ENCODE data around the gene SORBS2. TPM values are rescaled to one million over a fixed set of nuclear protein-coding genes. Genes with fewer than 3 reads are reported as not detected.

SORBS2 gene
- total RNA-seq, 1 donor from 2014 or later, result 60.4 TPM

DNA sequence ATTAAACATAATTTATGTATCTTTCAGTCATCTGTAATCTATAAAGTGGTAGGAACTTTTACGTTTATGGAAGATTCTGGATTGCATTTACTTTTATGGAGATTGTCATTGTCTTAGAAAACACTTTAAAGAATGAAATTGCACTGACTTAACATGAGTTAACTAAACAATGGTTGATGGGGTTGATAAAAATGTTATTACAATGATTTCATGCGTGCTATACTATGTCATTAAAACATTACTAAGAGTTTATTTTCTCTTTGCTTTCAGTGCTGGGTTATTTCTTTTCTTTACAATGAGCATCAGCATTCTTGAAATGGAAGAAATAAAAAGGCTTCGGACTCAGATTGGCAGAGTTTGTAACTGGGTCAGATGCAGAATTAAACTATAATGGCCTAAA lies 209.6 kb downstream of the SORBS2 start:
- TF ChIP-seq POLR2AphosphoS5 (IDR thresholded peaks at IDR 0.05; ENCODE audit: insufficient read depth in 1 of 2, low read depth in 1 of 2) (no peak), POLR2A (IDR thresholded peaks at IDR 0.05) (no peak)
- TF ChIP-seq, protein P1, sequence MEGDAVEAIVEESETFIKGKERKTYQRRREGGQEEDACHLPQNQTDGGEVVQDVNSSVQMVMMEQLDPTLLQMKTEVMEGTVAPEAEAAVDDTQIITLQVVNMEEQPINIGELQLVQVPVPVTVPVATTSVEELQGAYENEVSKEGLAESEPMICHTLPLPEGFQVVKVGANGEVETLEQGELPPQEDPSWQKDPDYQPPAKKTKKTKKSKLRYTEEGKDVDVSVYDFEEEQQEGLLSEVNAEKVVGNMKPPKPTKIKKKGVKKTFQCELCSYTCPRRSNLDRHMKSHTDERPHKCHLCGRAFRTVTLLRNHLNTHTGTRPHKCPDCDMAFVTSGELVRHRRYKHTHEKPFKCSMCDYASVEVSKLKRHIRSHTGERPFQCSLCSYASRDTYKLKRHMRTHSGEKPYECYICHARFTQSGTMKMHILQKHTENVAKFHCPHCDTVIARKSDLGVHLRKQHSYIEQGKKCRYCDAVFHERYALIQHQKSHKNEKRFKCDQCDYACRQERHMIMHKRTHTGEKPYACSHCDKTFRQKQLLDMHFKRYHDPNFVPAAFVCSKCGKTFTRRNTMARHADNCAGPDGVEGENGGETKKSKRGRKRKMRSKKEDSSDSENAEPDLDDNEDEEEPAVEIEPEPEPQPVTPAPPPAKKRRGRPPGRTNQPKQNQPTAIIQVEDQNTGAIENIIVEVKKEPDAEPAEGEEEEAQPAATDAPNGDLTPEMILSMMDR (IDR thresholded peaks at IDR 0.05), result no peak
- H3K27me3 ChIP-seq, result no peaks in the 10 kb centered on the region
- no peak for DNase-seq (ENCODE audit: extremely low spot score in 2 of 2)
- no peak overlapping the region for H3K4me3 ChIP-seq
- no peaks in the 10 kb centered on the region for H3K36me3 ChIP-seq
- intact Hi-C loops (cut with DNase I), result no loop called here
- H3K4me1 ChIP-seq, result no peaks in the 10 kb centered on the region
- H3K27ac ChIP-seq, result no peak overlapping the region
- H3K9me3 ChIP-seq, result no peaks in the 10 kb centered on the region

DNA sequence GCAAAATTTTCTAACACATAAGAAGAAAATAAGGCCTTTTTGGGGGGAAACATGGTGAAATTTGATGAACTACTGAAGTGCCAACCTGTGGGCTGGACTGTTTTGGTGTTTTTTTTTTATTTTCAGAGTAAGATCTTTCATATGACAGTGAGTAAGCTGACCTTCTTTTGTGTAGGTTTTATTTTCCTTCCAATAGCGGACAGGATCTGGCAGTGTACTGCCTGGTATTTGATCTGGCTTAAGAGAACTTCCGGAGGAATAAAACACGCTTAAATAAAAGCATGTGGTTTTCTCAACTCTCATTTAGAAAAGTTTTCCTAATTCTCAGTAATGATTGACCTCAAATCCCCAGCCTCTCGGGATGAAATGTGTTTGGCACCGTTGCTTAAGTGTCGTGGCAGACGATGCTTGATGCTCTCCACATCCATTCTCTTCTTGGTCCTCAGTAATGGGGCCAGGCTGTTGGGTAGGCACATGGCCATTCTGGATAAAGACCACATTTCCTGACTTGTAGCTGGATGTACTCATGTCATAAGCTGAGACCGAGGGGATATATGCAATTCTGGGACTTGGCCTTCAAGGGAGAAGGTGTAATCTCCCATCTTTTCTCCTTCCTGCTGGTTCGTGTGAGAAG lies 211.1 kb downstream of the SORBS2 start:
- Histone ChIP-seq H3K4me3 (no peak overlapping the region), H3K27ac (no peak overlapping the region)
- intact Hi-C loops (cut with DNase I), result no loop called here

DNA sequence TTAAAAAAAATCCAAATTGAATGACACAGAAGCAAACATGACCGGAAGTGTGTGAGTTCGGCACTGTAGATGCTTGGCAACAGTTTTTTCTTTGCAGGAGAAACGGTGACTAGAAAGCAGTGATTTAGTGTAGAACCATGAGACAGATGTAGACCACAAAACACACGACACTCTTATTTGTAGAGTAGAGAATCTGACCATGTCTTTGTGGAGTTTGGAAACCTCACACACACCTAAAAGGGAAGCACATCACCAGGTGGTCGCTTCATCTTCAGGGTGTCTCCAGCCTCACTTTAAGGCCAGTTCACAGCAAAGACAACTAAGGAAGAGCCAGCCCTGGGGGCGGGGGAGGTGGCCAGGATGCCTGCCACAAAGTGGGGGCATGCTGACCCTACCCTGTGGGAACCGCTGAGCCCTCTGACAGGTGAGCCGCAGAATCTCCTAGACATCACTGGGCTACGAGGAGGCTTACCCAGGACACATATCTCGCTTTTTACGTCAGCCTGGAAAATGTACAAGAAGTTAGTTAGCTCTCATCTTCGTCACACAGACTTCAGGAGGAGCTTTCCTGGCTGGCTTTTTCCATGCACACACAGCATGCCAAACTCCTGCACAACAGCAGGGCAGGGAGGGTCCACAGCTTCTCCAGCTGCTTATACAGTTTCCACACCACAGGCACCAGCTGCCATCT lies 212.3 kb downstream of the SORBS2 start:
- Histone ChIP-seq H3K27ac (no peak overlapping the region), H3K4me3 (no peak overlapping the region), H3K9me3 (no peaks in the 10 kb centered on the region), H3K4me1 (no peaks in the 10 kb centered on the region), H3K36me3 (no peaks in the 10 kb centered on the region), H3K27me3 (no peaks in the 10 kb centered on the region)
- intact Hi-C loops (cut with DNase I), result loop anchor here (5.0 to 10.0 kb wide), 2 partner anchors 65 to 127 kb away; partner anchors contain the start of genes CCDC110 and PDLIM3
- TF ChIP-seq, protein P1 (IDR thresholded peaks at IDR 0.05), result no peak
- TF ChIP-seq POLR2AphosphoS5 (IDR thresholded peaks at IDR 0.05; ENCODE audit: insufficient read depth in 1 of 2, low read depth in 1 of 2) (no peak), POLR2A (IDR thresholded peaks at IDR 0.05) (no peak)
- DNase-seq (ENCODE audit: extremely low spot score in 2 of 2), result no peak

More for the DNA sequence above, 211.1 kb downstream of the SORBS2 start:
- Histone ChIP-seq H3K9me3 (no peaks in the 10 kb centered on the region), H3K4me1 (no peaks in the 10 kb centered on the region), H3K27me3 (no peaks in the 10 kb centered on the region), H3K36me3 (no peaks in the 10 kb centered on the region)
- TF ChIP-seq, protein P1 (IDR thresholded peaks at IDR 0.05), result no peak
- no peak for TF ChIP-seq POLR2AphosphoS5 (IDR thresholded peaks at IDR 0.05; ENCODE audit: insufficient read depth in 1 of 2, low read depth in 1 of 2)
- no peak for TF ChIP-seq POLR2A (IDR thresholded peaks at IDR 0.05)
- no peak for DNase-seq (ENCODE audit: extremely low spot score in 2 of 2)

DNA sequence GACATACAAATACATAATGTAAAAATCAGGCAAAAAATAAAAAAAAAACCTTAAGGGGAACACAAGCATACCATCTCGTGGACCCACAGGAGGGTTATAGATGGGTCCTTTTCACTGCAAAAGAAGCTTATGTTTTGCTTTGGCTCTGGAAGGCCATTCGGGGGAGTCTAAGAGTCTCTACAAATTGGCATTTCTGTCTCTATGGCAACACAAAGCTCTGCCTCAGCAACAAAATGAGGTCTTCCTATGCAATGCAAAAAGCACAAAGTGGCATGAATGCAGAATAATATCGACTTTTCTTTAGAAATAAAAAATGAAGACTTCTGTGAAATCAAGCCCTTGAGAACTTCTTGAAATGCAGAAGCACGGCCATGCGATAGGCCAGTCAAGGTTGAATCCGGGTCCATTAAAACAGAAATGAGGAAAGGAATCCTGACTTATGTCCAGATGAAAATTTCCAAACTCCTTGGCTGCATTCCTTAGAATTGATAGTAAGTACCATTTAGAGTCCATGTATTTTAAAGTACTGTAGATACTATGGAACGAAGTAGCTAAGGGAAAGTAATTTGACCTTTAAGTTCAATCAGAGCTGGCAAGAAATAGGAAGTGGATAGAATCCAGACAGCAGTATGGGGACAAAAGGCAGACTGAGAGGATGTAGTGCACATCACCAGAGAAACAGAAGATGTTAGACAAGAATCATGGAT lies 213.0 kb downstream of the SORBS2 start:
- no peak for TF ChIP-seq POLR2A (IDR thresholded peaks at IDR 0.05)
- TF ChIP-seq, protein P1 (IDR thresholded peaks at IDR 0.05), result no peak
- no peak for TF ChIP-seq POLR2AphosphoS5 (IDR thresholded peaks at IDR 0.05; ENCODE audit: insufficient read depth in 1 of 2, low read depth in 1 of 2)
- no peaks in the 10 kb centered on the region for H3K36me3 ChIP-seq
- intact Hi-C loops (cut with DNase I), result loop anchor here (5.0 to 10.0 kb wide), 2 partner anchors 64 to 127 kb away; partner anchors contain the start of genes CCDC110 and PDLIM3
- no peak overlapping the region for H3K4me3 ChIP-seq
- no peak overlapping the region for H3K27ac ChIP-seq
- no peaks in the 10 kb centered on the region for H3K9me3 ChIP-seq
- no peaks in the 10 kb centered on the region for H3K27me3 ChIP-seq
- no peak for DNase-seq (ENCODE audit: extremely low spot score in 2 of 2)
- no peaks in the 10 kb centered on the region for H3K4me1 ChIP-seq
